GM08714 (cell line): ENCODE data around the gene SH2D4B.

Source experiments
- H3K4me3 ChIP-seq: fragments of 200-500 bp; sonication (Bioruptor generic); 2 replicates; pipeline ENCODE4 v1.5.1; 2014; ENCODE audit warnings: mild to moderate bottlenecking, low read length, inconsistent platforms
- ZNF274 ChIP-seq: IDR thresholded peaks from 2 replicates; pipeline ENCODE4 v1.6.1; 2012; ENCODE audit warnings: mild to moderate bottlenecking, low read depth, low read length

SH2D4B gene

GRCh38 chr10:80617807-80618206 is 80.1 kb downstream of the SH2D4B start:
- TF ChIP-seq ZNF274, result no peak
- no peak overlapping the region for H3K4me3 ChIP-seq

- TF ChIP-seq ZNF274, result no peak
- no peak overlapping the region for H3K4me3 ChIP-seq
These were observed 81.3 kb downstream of the SH2D4B start for GRCh38 chr10:80619036-80619435.

DNA sequence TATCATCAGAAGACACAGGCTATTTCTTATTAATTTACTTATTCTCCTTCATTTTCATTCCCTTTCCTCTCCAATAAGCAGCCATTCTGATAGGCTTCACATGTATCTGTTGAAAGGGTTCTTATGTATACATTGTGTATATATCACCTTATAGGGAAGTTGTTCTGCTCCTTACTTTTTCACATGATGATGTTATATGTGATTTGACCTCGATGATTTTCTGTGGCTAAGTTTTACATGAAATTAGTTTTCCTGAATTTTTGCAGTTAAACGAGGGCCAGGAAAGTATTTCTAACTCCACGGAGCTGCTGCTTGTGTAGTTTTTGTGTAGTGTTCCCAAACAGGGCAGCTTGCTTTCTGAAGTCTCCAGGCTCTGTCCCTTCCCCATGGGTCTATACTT is 84.5 kb downstream of the SH2D4B start:
- no peak for TF ChIP-seq ZNF274
- H3K4me3 ChIP-seq, result no peak overlapping the region

- H3K4me3 ChIP-seq, result no peak overlapping the region
- TF ChIP-seq ZNF274, result no peak
These were observed 92.6 kb downstream of the SH2D4B start for GRCh38 chr10:80630324-80630723.

GRCh38 chr10:80632742-80633141 is 95.0 kb downstream of the SH2D4B start:
- no peak for TF ChIP-seq ZNF274
- H3K4me3 ChIP-seq, result no peak overlapping the region

- no peak overlapping the region for H3K4me3 ChIP-seq
- TF ChIP-seq ZNF274, result no peak
These were observed 95.7 kb downstream of the SH2D4B start for GRCh38 chr10:80633383-80633860.

- no peak overlapping the region for H3K4me3 ChIP-seq
- TF ChIP-seq ZNF274, result no peak
These were observed 96.2 kb downstream of the SH2D4B start for GRCh38 chr10:80633910-80634309.

GRCh38 chr10:80642661-80643060 is 105.0 kb downstream of the SH2D4B start:
- TF ChIP-seq ZNF274, result no peak

DNA sequence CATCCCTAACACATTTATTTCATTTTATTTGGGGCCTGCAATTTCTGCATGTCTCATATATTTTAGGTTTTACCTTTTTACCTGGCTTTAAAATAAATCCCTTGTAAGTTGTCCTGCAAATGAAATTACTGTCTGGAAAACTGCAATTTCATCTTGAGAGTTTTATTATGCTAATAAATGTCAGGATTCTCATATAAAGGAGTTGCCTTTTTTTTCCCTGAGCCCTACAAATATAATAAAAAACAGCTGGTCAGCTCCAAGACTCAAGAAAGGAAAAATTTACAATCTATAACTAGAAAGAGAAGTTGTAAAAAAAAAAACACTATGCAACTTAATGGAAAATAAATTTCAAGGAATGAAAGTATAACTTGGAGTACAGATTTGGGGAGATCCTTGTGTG is 108.7 kb downstream of the SH2D4B start:
- H3K4me3 ChIP-seq, result no peak overlapping the region
- no peak for TF ChIP-seq ZNF274

More at GRCh38 chr10:80642661-80643060, 105.0 kb downstream of the SH2D4B start:
- no peak overlapping the region for H3K4me3 ChIP-seq

GRCh38 chr10:80647173-80647833 is 109.6 kb downstream of the SH2D4B start:
- TF ChIP-seq ZNF274, result no peak
- no peak overlapping the region for H3K4me3 ChIP-seq

DNA sequence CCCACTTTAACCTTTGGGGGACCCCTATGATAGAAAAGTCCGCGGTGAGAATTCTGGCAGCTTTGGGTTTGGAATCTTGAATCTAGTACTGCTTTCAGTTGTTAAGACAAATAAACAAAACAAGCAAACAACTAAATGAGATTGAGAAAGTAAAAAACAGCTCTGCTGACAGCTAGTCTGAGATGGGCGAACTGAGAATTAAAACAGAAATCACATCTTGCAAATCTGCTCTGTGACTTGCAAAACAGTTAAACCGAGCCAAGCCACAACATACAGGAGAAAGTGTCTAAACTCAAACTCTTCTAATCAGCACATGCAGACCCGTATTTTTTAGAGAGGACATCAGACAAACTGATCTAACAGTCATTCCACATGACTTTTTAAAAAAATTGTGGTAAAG is 110.4 kb downstream of the SH2D4B start:
- H3K4me3 ChIP-seq, result no peak overlapping the region

GRCh38 chr10:80649183-80649582 is 111.5 kb downstream of the SH2D4B start:
- H3K4me3 ChIP-seq, result no peak overlapping the region
- no peak for TF ChIP-seq ZNF274

More for the DNA sequence above, 110.4 kb downstream of the SH2D4B start:
- no peak for TF ChIP-seq ZNF274

DNA sequence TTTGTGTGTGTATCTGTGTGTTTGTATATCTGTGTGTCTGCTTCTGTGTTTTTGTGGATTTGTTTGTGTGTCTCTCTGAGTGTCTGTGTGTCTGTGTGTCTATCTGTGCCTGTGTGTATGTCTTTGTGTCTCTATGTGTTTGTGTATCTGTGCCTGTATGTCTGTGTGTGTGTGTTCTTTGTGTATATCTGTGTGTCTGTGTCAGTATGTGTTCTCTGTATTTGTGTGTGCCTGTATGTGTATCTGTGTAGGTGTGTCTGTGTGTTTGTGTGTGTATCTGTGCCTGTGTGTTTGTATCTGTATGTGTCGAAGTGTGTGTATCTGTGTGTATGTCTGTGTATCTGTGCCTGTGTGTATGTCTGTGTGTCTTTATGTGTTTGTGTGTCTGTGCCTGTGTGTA is 118.2 kb downstream of the SH2D4B start:
- TF ChIP-seq ZNF274, result peak; percentile 44
- no peak overlapping the region for H3K4me3 ChIP-seq

- H3K4me3 ChIP-seq, result no peak overlapping the region
- no peak for TF ChIP-seq ZNF274
These were observed 120.4 kb downstream of the SH2D4B start for GRCh38 chr10:80658068-80658467.

DNA sequence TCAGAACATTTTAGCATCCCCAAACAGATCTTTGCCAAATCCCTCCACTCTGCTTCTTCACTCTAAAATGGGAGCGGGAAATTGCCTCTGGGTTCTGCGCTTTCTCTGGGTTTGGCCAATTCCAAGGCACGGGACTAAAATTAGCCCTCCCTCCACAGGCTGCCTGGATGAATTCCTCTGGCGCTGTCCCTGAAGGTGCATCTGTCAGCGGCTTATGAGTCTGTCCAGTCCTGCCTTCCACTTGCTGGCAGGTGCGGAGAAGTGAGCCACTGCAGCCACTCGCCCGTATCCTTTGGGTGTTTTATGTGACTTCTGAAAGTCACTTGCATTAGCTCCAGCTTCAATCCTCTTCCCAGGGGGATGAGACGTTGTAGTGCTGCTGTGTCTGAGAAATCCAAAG is 121.6 kb downstream of the SH2D4B start:
- no peak for TF ChIP-seq ZNF274
- H3K4me3 ChIP-seq, result no peak overlapping the region

- TF ChIP-seq ZNF274, result no peak
- H3K4me3 ChIP-seq, result no peak overlapping the region
These were observed 122.6 kb downstream of the SH2D4B start for GRCh38 chr10:80660266-80660665.
